ENCODE measurements around the gene ADCY5. TPM values are rescaled to one million over a fixed set of nuclear protein-coding genes. Genes with fewer than 3 reads are reported as not detected.
A peak's percentile ranks its signal among the peaks of the same experiment; 100 is the strongest.

Gene ADCY5
- polyA plus RNA-seq, 4 donors, result 7.2 to 11.1 (median 9.9) TPM

DNA sequence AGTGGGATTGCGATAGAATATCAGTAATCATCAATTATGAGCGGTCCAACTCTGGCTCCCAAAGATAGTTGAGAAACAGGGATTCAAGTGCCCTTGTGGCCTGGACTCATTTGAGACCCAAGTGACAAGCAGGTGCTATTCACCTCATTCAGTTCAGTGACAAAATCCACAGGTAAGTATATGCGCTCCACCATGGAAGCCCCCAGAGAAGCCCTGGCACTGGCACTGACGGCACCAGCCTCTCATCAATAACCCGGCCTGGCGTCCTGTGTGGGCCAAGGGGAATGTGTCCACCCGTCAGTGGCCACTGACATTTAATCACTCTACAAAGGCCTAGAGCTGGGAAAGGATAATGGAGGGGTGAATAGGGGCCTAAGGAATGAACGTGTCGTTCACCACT is 117.2 kb downstream of the ADCY5 start:
- no peak for DNase-seq (ENCODE audit: low read depth in 4 of 4, low spot score in 3 of 4)

DNA sequence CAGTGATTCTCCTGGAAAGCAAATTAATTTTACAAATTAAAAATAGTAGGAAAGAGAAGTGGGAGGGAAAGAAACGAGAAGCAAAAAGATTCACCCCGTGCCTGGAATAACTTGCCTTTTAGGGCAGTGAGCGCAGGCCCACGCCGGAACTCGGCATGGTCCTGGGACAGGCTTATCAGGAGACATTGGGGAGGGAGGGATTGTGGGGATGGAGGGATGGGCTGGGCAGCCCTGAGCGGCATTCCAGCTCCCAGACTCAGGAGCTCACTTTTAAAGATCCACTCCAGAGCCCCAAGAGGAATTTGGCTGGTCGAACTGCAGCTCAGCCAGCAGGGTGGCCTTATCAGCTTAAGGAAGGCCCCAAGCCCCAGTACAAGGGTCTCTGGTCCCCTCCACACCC is 117.9 kb downstream of the ADCY5 start:
- DNase-seq (ENCODE audit: low read depth in 4 of 4, low spot score in 3 of 4), result no peak

DNA sequence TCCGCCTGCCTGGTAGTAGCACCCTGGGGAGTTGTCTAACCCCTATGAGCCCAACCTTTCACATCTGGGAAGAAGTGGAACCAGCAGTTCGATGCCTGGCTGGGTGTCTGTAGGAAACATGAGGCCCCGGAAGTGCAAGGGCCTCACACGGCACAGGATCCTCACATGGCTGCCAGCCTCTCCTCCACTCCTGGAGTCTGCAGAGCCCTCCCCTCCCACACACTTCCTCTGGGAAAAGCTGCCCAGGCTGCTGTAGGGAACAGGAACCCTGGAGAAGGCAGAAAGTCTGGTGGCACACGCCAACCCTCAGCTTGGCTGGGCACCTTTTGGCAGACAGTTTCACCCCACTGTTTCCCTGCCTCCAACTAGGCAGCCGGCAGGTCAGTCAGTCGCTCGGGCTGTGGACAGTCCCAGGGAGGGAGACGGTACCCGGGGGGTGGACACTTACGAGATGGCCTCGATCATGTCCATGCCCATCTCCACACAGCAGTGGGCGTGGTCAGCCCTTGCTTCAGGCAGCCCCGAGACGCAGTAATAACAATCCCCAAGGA is 118.4 kb downstream of the ADCY5 start:
- DNase-seq (ENCODE audit: low read depth in 4 of 4, low spot score in 3 of 4), result no peak

DNA sequence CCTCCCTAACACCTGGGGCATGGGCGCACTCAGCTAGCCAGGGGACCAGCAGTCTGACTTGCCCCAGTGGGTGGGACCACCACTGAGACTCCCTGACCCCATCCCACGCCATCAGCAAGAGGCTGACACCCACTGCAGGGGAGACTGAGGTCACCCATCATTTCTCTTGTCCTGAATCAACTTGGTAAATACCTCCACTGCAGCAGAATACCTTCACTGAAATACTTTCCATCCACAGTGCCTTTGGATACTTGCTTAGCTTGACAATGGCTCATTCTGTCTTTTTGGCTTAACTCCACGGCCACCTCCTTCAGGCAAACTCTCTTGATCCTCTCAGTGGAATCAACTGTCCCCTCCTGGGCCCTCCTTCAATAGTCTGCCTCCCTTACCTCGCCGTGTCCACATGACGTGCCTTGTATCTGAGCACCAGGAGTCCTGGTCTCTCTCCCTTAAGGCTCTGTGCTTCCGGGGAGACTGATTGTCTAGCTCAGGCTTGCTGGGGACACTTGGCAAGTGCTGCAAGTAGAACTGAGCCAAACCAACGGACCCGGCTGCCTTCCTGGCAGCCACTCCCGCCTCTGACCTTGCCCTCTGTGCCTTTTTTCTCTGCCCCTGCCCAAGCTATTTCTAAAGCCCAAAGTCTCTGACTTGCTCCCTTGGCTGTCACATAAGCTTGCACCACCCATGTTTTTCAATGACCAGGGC is 119.1 kb downstream of the ADCY5 start:
- DNase-seq (ENCODE audit: low read depth in 4 of 4, low spot score in 3 of 4), result no peak

DNA sequence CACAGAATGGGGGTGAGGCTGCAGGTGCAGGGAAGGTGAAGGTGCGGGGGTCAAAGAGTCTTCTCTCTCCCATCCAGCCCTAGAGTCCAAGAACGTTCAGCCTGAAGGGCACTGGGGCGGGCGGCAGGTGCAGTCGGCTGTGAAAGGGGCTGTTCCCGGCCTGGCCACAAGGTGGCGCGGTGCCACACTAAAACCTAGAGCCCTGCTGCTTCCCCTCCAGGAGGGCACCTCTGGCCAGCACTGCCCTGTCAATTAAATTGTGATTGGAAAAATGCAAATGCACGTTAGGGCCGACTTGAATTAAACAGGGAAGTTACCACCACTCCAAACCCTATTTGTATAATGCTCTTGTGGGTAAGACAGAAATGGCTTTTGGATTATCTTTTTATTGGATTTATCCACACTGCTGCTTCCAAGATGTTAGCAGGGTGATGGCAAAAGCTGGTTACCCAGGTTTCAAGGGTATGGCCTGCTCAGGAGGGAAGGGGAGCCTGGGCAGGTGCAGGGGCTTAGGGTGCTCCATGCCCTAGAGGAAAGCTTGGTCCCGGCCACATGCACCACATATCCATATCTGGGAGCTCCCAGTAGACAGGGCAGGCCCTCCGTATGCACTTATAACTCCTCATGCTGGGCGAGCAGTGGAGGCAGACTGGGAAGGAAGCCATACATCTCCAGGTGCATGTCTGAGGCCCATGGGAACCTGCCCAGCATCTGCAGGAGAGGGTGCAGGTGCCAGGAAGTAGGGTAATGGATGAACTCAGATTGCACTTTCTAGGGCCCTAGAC is 119.8 kb downstream of the ADCY5 start:
- peak in 3 of 4 donors; percentile 24 to 29 (median 25) for DNase-seq (ENCODE audit: low read depth in 4 of 4, low spot score in 3 of 4)

DNA sequence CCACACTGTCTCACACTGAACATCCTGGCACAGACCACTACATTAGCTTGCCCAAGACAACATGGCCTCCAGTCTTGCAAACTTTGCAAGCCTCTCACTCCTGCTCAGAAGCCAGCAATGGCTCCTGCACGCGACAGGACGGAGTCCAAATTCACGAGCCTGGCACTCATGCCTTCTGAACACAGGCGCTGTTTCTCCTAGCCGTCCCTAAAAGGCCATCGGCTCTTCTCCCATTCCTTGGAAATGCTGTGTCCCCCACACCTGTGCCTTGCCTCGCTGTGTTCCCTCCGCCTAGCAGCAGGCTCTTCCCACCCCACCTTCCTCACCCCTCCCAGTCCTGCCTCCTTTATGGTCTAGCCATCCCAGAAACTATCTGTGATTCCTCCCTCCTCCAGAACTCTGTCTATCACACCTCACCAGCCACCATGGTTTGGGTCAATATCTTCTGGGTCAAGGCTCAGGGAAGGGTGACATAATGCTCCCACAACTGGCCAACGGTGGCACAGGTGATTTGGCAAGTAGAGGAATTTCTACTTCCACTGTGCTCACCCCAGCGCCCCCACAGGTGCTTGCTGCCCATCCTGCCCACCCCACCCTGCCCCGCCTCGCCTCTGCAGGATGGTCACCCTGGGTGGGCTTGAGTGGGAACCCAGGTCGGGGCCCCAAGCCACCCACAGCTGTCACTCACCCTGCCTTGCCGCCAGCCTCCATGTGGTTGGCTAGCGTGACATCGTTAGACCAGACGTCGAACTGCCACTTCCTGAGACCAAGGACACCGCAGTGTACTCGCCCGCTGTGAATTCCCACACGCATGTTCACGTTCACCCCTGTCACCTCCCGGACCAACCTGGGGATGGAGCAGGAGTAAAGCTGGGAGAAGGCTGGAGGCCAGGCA is 120.7 kb downstream of the ADCY5 start:
- no peak for DNase-seq (ENCODE audit: low read depth in 4 of 4, low spot score in 3 of 4)

DNA sequence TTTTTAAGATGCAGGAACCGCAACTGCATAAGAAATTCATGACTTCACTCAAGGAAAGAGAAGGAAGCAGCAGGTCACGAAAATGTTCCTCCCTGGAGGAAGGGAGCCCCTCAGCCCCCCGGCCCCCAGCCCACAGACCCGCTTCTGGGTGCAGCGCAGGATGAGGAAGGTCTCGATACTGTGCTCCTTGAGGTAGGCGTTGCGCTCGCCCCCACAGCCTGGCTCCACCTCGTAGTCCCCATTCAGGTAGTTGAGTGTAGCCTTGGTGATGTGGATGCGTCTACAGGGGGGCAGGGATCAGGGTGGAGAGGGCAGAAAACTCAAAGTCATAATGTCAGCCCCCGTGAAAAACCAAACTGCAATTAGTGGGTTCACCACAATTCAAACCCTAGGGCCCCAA is 121.4 kb downstream of the ADCY5 start:
- no peak for DNase-seq (ENCODE audit: low read depth in 4 of 4, low spot score in 3 of 4)

DNA sequence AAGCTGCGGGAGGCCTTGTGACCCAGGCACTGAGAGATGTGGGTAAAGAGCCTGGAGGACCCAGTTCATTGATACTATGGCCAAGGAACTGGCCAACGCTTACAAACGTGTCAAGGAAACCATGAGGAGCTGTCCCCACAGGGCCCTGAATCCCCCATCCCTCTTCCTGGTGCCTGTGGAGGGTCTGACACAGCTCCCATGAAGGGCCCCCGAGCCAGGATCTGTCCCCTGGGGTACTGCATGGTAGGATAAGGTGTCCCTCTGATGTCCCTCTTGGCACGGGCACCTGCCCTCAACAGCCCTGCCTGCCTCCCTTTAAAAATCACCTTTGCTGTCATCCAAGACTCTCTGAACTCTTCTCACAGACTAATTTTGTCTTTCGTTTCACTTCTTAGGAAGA is 122.4 kb downstream of the ADCY5 start:
- DNase-seq (ENCODE audit: low read depth in 4 of 4, low spot score in 3 of 4), result no peak

DNA sequence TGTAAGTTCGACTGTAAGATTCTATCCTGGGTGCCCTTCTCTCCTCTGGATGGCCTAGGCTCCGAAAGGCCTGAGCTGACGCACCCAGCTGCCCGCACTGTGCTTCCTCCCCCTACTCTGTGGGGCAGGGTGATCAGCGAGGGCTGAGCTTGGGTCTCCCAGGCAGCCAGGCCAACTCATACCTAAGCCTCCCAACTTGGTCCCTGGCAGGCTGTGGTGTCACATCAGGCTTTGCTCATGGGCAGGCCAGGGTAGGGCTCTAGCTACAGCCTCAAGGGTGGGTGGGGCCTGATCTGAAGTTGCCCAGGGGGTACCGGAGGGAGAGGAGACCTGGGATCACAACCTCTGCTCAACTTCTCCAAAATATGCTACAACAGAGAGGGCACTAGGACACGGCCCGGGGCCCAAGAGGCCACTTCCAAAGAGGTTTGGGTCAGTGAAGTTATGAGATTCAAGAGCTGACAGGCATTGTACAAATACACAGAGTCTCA is 123.1 kb downstream of the ADCY5 start:
- no peak for DNase-seq (ENCODE audit: low read depth in 4 of 4, low spot score in 3 of 4)

DNA sequence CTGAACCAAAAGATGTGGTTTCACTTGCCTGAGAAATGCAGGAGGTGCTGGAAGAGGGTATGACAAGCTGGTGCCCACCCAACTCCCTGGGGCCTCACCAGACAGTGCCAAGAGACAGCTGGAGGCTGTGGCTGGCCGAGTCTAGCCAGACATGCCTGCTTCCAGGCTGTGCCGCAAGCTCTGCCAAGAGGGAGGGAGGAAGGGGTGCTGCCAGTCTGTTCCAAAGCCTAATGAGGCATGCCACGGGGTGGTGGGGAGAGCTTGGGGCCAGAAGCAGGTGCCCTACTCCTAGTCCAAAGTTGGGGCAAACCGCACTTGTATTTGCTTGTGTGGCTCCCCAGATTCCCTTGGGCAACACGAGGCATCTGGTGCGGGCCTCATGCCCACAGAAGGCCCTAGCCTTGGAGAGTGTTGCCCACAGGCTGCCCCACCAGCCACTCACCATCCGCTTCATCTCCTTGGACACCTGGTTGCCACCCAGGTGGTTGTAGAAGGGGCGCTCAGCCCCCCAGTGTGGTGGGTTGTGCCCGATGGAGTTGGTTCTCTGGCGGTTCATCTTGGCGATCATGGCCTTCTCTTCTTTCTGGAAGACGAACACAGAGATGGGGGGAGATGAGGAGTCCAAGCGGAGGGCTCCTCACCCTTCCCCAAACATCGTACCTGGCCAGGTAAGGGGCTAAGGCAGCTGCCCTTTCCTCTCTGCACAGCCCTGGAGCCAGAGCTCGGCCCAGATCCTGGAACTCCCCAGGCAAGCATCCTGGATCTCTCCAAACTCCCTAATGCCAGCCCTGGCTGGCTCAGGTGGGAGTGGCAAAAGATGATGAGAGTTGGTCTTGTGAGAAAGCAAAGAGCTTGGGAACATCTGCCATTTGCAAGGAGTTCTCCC is 123.8 kb downstream of the ADCY5 start:
- no peak for DNase-seq (ENCODE audit: low read depth in 4 of 4, low spot score in 3 of 4)

DNA sequence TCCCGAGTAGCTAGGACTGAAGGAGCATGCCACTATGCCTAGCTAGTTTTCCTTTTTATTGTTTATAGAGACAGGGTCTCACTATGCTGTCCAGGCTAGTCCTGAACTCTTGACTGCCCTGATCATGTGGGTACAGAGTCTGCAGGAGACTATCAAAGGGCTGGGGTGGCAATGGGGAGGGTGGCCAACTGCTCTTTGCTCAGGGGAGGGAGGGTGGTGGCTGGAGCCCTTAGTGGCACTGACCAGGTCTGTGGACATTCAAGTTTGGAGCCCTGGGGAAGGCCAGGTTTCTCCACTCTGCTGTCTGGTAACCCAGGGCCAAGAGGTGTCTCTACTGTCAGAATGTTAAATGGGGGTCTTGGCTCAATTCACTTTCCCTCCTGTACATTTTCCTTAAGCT is 125.1 kb downstream of the ADCY5 start:
- no peak for DNase-seq (ENCODE audit: low read depth in 4 of 4, low spot score in 3 of 4)

DNA sequence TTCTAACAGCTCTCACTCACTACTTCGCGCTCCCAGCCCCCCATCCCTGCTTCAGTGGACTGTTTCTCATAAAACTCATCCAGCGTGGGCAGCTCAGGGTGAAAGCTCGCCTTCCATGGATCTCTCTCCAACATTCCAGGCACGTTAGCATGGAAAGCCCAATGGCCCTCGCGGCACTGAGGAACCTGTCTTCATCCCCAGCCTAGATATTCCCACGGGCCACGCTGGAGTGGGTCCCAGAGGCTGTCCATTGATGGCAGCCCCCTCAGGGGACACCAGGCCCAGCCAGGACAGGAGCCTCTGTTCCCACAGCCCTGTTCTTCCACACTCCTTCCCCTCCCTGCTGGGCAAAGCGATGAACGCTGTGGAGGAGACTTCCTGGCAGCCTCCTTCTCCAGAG is 126.0 kb downstream of the ADCY5 start:
- no peak for DNase-seq (ENCODE audit: low read depth in 4 of 4, low spot score in 3 of 4)

DNA sequence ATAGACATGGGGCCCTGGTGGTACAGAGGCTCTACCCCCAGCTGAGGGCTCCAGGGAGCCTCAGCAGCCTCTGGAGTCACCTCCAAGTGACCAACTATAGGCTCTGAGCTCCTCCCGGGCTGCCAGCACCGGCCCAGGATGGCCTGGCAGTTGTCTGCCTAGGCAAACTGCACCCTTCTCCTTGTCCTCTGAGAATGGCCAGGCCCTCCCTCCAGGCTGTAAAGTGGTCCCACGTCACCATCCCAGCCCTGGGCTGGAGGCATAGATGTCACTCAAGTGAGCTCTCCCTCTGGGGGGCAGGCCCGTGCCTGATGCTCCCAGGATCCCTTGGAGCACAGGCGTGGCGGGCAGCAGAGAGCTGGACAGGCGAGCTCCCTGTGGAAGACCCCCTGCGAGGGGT is 127.1 kb downstream of the ADCY5 start:
- no peak for DNase-seq (ENCODE audit: low read depth in 4 of 4, low spot score in 3 of 4)

DNA sequence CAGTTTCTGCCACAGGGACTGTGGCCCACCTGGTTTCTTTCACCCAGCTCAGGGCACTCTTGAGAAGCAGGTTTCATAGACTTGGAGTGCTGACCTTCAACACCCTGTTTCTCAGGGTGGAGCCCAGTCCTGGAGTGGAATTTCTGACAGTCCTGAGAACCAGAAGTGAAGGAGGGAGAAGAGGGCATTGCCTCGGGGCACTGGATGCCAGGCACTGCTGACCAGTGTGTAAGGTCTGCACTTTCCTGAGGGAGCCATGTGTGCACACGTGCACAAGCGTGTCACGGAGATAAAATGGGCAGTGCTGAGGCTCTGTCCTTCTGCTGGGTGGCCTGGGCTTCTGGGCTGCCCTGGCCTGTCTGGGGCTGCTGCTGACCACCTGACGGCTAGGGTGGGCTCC is 128.7 kb downstream of the ADCY5 start:
- no peak for DNase-seq (ENCODE audit: low read depth in 4 of 4, low spot score in 3 of 4)

DNA sequence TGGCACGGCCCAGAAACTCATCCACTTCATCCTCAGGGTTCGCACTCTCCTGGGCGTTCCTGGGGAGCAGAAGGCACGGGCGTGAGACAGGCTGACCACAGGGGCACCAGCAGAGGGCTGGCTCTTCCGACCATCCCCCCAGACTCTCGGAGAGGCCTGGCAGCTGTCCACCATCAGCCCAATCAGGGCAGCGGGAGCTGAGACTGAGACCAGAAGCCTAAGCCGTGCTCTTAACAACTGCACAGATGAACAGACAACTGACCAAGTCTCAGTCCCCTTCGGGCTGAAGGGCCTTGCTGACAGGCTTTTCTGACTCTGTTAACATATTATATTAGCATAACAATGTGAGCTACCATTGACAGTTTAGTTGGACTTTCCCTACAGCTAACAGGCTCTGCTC is 129.1 kb downstream of the ADCY5 start:
- no peak for DNase-seq (ENCODE audit: low read depth in 4 of 4, low spot score in 3 of 4)

DNA sequence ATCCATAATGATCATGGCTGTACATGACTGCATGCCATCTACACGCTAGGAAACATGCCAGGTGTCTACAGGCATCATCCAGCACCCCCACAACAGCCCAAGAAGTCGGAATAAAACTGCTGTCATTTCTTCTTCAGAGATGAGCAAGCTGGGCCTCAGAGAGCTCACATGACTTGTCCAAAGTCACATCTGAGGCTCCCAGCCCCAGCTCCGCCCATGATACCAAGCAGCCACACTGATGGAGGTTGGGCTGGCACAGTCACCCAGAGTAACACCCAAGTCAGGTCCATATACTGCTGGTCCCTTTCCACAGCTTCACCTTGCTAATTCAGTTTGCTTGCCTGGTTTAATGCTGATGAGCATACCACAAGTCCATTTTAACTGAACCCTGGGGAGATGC is 130.5 kb downstream of the ADCY5 start:
- no peak for DNase-seq (ENCODE audit: low read depth in 4 of 4, low spot score in 3 of 4)

DNA sequence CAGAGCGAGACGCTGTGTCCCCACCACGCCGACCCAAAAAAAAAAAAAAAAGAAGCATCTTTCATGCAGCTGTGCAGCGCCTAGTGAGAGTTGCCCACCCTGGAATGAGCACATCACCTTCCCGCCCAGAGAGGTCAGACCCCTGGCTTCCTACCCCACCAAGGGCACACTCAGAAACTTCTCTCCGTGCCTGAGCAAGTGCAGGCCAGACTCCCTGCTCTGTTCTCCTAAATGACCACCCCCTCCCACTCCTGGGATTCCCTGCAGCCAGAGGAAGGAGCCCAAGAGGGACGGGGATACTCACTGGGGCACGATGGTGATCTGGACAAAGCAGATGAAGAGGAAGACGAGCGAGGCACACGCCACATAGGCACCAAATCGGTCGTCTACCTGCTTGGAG is 131.2 kb downstream of the ADCY5 start:
- no peak for DNase-seq (ENCODE audit: low read depth in 4 of 4, low spot score in 3 of 4)

DNA sequence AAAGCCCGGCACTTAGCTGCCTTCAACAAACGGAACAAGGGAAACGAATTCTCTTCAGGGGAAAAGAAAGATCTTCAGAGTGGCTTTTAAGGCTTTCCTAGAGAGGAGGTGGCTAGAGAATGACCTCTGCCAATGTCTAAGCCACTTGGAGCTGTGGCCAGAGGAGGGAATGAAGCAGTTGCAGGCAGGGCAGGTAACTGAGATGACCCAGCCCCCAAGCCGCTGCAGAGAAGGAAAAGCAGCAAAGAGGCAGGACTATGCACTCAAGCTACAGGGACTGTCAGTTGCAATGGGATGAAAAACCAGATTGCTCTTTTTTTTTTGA is 133.7 kb downstream of the ADCY5 start:
- DNase-seq (ENCODE audit: low read depth in 4 of 4, low spot score in 3 of 4), result no peak

DNA sequence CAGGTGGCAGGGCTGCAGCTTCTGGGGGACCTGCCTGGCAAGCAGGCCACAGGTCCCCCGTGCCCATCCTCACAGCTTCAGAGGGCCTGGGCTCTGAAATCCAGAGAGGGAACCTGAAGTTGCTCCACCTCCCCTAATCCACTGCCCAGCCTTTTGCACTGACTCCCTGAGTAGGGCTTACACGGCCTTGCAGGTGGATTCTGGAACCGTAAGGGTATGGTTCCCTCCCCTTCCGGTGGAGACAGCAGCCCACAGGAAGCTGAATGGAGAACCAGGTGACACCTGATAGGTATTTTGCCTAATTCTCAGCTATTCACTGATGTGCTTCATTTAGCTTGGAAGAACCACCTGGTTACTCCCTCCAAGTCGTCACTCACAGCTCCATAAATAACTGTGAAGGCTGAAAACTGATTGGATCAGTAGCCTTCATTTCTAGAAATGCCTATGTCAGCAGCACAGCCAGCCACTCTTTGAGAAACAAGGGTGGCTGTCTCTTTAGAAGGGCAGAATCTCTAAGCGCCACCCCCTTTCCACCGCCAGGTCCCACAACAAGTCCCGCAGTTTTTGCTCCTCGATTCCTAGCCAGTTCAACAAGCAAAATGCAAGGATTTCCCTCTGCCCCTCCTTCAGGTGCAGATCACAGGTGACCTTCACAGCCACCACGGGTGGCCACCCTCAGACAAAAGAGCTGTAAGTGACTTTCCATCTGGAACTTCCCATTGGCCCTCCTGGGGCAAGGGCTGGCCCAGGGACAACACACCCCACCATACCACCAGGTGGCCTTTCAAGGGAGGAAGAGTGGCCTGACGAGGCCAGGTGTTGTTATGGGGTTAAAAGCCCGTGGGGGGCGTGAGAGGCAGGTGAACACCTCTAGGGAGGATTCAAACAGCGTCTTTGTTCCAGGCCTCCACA is 134.3 kb downstream of the ADCY5 start:
- no peak for DNase-seq (ENCODE audit: low read depth in 4 of 4, low spot score in 3 of 4)

Data from left renal pelvis (tissue), 4 donors.